Right ventricle myocardium inferior (tissue), 1 donor: ENCODE measurements around the gene NOM1. TPM values are rescaled to one million over a fixed set of nuclear protein-coding genes. Genes with fewer than 3 reads are reported as not detected.
"Not testable (repeated sequence)": the region's sequence is repeated elsewhere in the genome, so short reads cannot be mapped to it uniquely, and the experiment has no call there.

Experiments used
- ATAC-seq: fragments of 200-7000 bp; cut with Tn5 transposase; one replicate; pipeline ENCODE4 v1.9.1; 2020; ENCODE audit warnings: mild to moderate bottlenecking, moderate library complexity
- DNase-seq: peaks from one replicate; pipeline ENCODE4 v3.0.0; 2021; ENCODE audit errors: missing footprints
- intact Hi-C: fragments of 100-400 bp; cut with DNase I; formaldehyde crosslinking; loops from one replicate; pipeline ENCODE4 v1.11.0; 2022
- total RNA-seq: library from RNA; stranded (reverse); fragmentation: NEBNext Ultra II Directional; extraction: Animal tissue kit (Norgen Biotek cat#: 25700); gene quantifications from one replicate; pipeline ENCODE4 v1.2.1, GENCODE V29; 2021
- donor health status: DM: no; HTN: yes; CAD: no; lungs with severe emphysema.

NOM1 gene
- total RNA-seq, 1 donor from 2014 or later: 6.6 TPM

DNA sequence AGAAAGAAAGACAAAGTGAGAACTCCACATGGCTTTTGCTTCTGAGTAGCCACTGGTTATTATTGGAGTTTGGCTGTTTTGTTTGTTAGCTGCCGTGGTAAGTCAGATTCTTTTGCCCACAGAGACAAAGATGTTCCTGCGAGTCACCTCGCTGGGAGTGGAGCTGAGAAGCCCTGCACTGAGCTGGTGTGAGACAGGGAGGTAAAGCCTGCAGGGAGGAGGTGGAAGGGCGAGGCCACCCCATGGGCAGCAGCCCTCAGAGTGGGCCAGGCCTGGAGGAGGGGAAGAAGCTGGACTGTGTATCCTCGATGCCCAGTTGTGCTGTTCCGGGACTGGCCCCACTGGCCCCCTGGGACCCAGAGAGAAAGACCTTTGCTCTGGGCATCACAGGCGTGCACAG is 14.3 kb upstream of the NOM1 start:
- intact Hi-C loops: no loop called here
- DNase-seq (no peak), ATAC-seq (no peak)

DNA sequence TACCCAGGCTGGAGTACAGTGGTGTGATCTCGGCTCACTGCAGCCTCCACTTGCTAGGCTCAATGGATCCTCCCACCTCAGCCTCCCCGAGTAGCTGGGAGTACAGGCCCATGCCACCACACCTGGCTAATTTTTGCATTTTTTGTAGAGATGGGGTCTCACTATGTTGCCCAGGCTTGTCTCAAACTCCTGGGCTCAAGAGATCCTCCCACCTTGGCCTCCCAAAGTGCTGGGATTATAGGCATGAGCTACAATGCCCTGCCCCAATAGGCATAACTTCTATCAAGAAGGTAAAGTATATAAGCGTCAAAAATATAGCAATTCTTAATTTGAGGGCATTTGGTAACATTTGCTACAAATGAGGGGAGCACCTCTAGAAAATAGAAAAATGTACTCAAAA is 12.7 kb upstream of the NOM1 start:
- DNase-seq, ATAC-seq, intact Hi-C loops: not testable (repeated sequence)

DNA sequence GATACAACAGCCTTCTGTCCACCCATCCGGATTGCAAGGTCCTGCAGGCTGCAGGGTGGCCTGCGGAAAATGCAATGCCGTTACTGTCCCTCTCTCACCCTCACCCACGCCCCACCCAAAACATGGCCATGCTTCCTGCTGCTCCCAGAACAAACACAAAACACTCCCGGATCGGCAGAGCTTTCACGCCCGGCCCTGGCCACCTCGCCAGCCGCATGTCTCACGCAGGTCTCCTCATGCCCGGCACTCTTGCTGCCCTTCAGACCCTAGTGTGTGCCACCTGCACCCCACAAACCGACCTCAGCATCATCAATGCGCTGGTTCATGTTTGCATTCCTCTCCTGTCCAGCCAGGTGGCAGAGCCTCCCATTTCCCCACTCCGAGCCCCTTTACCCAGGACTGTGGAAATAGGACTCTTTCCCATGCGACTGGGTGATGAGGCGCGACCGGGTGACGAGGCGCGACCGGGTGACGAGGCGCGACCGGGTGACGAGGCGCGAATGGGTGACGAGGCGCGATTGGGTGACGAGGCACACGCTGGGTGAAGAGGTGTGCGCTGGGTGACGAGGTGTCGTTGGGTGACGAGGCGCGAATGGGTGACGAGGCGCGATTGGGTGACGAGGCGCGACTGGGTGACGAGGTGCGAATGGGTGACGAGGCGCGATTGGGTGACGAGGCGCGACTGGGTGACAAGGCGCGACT is 8.9 kb upstream of the NOM1 start:
- DNase-seq (no peak), ATAC-seq (no peak)
- intact Hi-C loops: loop anchor here (10.0 kb wide), 1 partner anchor 46 kb away; the partner anchor contains the start of gene LMBR1

DNA sequence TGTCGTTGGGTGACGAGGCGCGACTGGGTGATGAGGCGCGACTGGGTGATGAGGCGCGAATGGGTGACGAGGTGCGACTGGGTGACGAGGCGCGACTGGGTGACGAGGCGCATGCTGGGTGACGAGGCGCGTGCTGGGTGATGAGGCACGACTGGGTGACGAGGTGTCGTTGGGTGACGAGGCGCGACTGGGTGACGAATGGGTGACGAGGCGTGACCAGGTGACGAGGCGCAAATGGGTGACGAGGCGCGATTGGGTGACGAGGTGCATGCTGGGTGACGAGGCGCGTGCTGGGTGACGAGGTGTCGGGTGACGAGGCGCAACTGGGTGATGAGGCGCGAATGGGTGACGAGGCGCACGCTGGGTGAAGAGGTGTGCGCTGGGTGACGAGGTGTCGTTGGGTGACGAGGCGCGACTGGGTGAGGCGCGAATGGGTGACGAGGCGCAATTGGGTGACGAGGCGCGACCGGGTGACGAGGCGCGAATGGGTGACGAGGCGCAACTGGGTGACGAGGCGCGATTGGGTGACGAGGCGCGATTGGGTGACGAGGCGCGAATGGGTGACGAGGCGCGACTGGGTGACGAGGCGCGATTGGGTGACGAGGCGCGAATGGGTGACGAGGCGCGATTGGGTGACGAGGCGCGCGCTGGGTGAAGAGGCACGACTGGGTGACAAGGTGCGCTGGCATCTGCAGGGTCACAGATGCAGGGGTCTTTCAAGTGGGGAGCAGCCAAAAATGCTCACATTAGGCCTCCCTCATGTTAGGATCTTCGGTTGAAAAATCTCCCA is 7.9 kb upstream of the NOM1 start:
- DNase-seq (no peak), ATAC-seq (no peak)
- intact Hi-C loops: loop anchor here (10.0 kb wide), 1 partner anchor 47 kb away; the partner anchor contains the start of gene LMBR1

DNA sequence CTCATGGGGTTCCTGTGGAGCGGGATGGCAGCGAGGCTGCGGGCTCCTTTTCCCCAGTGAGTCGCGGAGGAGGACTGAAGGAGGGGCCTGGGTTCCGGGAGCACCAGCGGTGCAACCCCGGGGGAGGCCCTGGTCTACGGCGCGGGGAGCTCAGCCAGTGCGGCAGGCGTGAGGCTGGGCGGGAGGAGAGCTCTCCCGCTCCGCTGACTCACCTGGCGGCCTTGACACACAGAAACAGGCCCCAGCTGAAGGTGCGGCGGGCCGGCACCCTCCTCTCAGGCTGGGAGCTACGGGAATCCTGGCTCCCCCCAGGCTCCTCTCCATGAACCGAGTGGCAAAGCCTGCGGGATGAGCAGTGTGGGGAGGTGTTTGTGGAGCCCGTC is 6.8 kb upstream of the NOM1 start:
- ATAC-seq: no peak
- intact Hi-C loops: loop anchor here (10.0 kb wide), 1 partner anchor 48 kb away; the partner anchor contains the start of gene LMBR1

DNA sequence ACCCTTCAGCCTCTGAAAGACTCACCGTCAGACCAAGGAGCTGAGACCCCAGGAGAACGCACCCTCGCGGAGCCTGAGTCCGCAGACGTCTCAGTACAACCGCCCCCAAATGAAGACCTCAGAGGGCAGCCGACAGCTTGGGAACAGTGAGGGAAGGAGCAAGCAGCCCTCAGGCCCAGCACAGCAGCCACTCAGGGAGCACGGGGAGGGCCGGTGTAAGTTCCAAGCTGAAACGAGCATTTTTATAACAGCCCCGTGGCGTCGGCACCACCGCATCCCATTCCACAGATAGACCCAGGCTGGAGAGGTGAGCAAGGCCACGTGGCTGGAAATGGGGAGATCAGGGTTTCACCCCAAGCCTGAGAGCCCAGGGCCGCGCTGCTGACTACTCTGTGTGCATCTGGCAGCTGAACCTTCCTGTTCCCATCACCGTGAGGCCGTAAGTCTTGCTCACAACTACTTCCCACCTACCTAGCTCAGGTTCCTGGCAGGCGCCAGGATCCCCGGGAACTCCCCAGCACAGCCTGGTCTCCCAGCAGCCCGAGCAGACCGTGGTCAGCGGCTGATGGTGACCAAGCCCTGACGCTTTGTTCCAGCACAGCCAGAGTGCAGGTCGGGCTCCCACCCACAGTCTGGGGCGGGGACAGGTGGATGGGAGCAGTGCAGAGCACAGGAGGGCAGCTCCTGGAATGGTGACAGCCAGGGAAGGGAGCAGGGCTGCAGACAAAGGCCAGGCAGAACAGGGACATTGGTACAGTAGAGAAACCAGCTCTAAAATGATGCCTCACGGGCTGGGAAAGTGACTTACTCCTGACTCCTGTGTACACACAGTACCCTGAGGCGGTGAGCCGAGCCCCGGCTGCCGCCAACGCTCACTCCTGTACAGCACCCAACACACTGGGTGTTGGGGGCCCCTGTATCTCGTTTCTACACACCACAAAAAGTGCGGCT is 6.1 kb upstream of the NOM1 start:
- ATAC-seq (no peak), DNase-seq (no peak)
- intact Hi-C loops: loop anchor here (10.0 kb wide), 1 partner anchor 49 kb away; the partner anchor contains the start of gene LMBR1

More for the DNA sequence above, 6.8 kb upstream of the NOM1 start:
- no peak for DNase-seq

DNA sequence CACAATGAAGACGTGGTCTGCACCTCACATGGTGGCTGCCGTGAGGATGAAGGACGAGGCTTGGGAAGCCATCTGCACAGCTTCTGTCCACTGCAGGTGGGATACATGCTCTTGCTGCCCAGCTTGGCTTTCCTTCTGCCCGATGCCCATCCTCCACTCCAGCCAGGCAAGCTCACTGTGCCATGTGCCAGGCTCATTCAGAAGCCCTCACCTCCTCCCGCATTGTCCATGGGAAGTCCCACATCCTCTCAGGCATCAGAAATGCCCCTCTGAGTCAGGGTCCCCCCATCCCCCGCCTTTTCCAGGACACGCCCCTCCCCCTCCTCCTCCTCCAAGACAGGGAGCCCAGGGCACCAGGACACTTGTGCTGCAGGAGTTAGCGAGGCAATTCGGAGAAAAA is 4.6 kb upstream of the NOM1 start:
- no peak for DNase-seq
- ATAC-seq: no peak
- intact Hi-C loops: loop anchor here (5.0 to 10.0 kb wide), 2 partner anchors 50 to 327 kb away; partner anchors contain the start of gene LMBR1

DNA sequence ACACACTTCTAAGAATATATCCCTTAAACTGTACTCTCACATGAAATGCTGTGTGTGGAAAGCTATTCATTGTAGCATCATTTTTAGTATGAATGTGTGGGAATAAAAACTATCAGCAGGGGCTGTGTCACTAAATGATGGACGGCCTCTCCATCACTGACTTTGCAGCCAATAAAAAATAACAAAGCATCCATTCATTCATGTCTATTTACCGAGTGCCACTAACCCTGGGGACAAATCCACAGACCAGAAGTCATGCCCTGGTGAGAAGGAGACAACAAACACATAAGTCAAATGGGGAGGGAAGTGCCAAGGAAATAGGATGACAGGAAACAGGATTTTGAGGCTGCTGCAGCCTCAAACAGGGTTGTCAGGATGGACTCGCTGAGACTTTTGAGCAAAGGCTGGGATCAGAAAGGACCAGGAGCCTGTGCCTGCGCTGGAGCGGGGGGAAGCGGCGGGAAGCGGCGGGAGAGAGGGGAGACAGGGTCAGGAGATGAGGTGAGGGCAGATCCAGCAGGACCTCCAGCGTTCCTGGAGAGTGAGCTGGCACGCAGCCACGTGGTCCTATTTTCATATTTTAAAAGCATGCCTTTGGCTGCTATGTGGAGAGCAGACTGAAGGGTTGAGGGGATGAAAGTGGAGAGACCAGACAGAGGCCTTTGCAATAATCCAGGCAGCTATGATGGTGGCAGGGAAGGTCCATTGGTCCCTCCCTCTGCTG is 2.2 kb upstream of the NOM1 start:
- intact Hi-C loops: loop anchor here (5.0 to 10.0 kb wide), 2 partner anchors 52 to 325 kb away; partner anchors contain the start of gene LMBR1
- ATAC-seq: no peak
- no peak for DNase-seq

DNA sequence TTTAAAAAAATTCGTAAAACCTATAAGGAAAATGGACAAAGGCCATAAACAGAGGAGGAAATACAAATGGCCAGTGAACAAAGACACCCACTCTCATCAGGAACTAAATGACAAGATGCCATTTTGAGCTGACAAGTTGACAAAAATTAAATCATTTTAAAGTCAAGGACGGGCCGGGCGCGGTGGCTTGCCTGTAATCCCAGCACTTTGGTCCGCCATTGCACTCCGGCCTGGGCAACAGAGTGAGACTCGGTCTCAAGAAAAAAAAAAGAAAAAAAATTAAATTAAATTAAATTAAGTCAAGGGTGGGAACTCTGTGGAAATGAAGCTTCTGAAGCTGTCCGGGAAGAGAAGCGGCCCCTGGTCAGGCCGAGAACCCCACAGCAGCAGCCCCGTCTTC is 1.2 kb upstream of the NOM1 start:
- no peak for ATAC-seq
- no peak for DNase-seq
- intact Hi-C loops: loop anchor here (5.0 to 10.0 kb wide), 2 partner anchors 54 to 324 kb away; partner anchors contain the start of gene LMBR1

DNA sequence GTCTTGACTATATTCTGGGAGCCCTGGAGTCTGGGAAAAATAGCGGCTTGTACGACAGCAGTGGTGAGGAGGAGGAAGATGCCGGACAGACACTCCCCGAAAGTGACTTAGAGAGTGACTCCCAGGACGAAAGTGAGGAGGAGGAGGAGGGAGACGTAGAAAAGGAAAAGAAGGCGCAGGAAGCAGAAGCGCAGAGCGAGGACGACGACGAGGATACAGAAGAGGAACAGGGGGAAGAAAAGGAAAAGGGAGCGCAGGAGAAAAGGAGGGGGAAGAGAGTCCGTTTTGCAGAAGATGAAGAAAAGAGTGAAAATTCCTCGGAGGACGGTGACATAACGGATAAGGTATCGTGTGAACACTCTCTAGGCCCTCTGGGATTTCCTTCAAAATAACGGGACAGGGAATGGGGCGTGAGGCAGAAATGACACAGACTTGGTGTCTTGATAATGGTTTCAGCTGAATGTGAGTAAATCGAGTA is 908 bp downstream of the NOM1 start:
- no peak for DNase-seq
- ATAC-seq: no peak
- intact Hi-C loops: no loop called here

DNA sequence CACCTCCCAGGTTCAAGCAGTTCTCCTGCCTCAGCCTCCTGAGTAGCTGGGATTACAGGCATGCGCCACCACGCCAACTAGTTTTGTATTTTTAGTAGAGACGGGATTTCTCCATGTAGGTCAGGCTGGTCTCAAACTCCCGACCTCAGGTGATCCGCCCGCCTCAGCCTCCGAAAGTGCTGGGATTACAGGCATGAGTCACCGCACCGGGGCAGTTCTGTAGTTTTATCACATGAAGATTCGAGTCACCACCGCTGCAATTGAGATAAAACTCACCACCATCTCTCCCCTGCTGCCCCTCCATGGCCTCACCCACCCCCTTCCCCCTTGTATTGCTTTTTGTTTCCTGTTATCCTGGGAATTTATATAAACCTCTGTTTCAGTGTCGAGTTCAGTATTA is 3.7 kb downstream of the NOM1 start:
- intact Hi-C loops, ATAC-seq, DNase-seq: not testable (repeated sequence)

DNA sequence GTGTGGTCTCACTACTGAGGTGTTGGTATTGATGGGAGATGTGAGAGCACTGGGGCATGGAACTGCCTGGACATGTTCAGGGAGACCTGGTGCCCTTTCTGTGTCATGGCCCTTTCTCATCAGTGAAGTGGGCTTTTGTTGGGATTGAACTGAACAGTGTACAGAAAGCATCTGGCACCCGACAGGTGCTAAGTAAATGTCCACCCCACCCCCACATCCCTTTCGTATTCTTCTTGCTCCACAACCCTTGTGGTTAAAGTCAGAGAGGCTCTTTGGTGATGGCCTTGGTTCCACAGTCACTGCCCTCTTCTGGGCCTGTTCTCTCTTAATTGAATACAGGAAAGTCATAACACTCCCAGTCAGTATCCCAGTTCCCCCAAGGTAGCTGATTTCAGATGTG is 5.4 kb downstream of the NOM1 start:
- no peak for DNase-seq
- no peak for ATAC-seq
- intact Hi-C loops: no loop called here

DNA sequence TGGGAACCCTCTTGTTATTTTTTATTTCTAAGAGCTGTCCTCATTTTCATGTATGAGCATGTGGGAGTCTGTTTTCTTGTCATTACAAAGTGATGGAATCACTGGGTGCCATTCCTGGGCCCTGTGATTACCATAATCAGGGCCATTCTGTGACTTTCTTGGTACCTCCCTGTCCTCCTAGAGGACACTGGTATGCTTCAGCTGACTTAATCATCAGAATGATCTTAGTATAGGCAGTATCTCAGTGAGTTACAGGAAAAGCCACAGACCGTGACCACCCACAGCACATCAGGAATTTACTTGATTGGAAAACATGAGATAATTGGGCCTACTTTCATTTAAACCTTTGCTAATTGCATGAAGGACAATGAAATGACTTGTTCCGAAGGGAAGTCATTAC is 7.2 kb downstream of the NOM1 start:
- ATAC-seq (no peak), DNase-seq (no peak)
- intact Hi-C loops: no loop called here

DNA sequence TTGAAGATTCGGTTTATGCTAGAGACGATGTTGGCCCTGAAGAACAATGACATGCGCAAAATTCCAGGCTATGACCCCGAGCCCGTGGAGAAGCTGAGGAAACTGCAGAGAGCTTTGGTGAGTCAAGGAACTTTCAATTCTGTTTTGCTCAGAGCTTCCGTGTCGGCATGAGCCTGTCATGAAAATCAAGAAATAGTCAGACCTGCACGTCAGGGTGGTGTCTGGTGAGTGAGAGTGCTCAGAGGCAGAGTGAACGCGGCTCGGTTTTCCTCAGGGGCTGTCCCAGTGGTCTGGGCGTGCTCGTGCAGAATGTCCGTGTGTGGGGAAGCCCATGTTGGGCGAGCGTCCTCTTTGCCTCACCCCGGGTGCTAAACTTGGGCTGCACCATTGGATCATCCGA is 12.6 kb downstream of the NOM1 start:
- DNase-seq (no peak), ATAC-seq (no peak)
- intact Hi-C loops: no loop called here

DNA sequence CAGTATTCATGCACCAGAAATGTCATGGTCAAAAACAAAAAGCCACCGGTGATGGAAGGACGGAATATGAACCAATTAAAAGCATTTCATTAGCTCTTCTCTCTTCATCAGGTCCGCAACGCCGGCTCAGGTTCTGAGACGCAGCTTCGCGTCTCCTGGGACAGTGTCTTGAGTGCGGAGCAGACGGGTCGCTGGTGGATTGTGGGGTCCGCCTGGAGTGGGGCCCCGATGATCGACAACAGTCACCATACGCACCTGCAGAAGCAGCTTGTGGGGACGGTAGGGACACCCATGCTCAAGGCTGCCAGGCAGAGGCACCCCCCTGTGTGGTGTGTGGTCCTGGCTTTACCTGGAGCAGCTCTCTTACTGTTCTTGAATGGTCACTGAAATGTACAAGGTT is 13.4 kb downstream of the NOM1 start:
- intact Hi-C loops: no loop called here
- ATAC-seq (no peak), DNase-seq (no peak)

DNA sequence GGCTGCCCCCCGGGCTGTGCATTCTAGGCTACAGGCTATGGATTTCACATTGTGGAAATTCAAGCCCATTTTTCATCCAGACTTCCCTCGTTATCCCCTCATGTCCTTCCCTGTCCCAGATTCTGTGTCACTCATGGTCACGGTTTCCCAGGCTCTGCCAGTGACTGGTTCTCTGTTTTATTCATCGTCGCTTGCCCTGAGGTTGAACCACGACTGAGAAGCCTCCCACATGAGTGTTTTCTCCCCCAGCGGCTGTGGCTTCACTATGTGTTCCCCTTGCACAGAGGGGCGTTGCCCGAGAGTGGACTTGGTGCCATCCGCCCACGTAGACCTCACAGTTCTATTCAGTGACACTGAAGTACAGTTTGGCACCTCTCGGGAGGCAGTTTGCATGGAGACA is 14.0 kb downstream of the NOM1 start:
- DNase-seq (no peak), ATAC-seq (no peak)
- intact Hi-C loops: no loop called here

DNA sequence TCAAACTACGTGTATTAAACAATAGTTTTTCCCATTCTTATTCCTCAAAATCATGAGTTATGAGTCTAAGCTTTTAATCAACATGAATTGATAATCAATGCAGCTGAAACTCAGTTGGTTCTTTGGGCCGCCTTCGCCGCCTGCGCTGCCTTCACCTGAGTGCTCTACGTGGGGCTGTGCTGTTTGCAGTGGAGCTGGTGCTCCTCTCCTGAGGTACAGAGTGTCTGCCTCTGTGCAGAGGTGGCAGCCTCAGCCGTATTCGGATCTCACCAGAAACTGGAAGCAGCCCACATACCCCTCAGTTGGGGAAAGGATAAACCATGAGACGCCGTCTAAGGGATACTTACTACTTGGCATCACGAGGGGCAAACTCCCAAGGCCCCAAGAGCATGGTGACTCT is 15.5 kb downstream of the NOM1 start:
- ATAC-seq (no peak), DNase-seq (no peak)
- intact Hi-C loops: no loop called here

DNA sequence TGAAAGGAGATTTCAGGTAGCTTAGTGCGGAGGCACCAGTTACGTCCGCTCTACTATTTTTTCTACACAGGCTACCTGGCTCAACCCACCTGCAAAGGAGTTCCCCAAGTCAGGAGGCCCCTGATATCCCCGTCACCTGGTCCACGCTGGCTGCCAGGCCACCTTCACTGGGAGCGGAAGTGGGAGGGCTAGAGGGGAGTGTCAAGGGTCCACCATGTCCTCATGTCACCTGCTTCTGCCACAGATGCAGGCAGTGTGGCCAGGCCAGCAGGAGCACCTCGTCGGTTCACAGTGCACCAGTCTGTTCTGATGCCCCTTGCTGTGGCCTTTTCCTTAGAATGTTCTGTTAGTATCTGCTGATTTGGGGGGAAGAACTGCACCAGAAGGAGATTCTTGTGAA is 16.9 kb downstream of the NOM1 start:
- DNase-seq (no peak), ATAC-seq (no peak)
- intact Hi-C loops: no loop called here
